IMR-90 (cell line): ENCODE measurements around the gene VGF. TPM values are rescaled to one million over a fixed set of nuclear protein-coding genes. Genes with fewer than 3 reads are reported as not detected.
A peak's percentile ranks its signal among the peaks of the same experiment; 100 is the strongest.

Experiments
- ATAC-seq: fragments of 200-7000 bp; cut with Tn5 transposase; 2 replicates; pipeline ENCODE4 v1.9.1; 2020; ENCODE audit warnings: low read depth, mild to moderate bottlenecking, moderate library complexity
- BruUV-seq: library from RNA; stranded (reverse); fragments of 400-500 nt; replicated peaks from 2 replicates; lab custom pipeline; 2021; lab: Mats Ljungman, UMichigan
- CTCF ChIA-PET: fragments of 300-600 bp; formaldehyde crosslinking; extraction: SDS; loops from one replicate; lab custom pipeline; 2021; ENCODE audit warnings: antibody characterized with exemption; lab: Yijun Ruan, JAX
- POLR2A ChIA-PET: fragments of 300-600 bp; sonication (Branson Sonifier 250); formaldehyde crosslinking; loops from one replicate; lab custom pipeline; 2022; ENCODE audit warnings: antibody characterized with exemption; ENCODE audit not compliant: unreplicated experiment; lab: Charles Lee
- DNase-seq: peaks from one replicate; pipeline ENCODE4 v3.0.0; 2013
- H2AFZ ChIP-seq: replicated peaks from 2 replicates; pipeline ENCODE3; 2013; ENCODE audit warnings: low read length, mild to moderate bottlenecking; ENCODE audit not compliant: poor library complexity
- H2AK5ac ChIP-seq: 2 replicates; pipeline ENCODE4 v1.6.1; 2013; ENCODE audit warnings: low read depth, low read length, inconsistent platforms
- H2AK9ac ChIP-seq: replicated peaks from 2 replicates; pipeline ENCODE3; 2013; ENCODE audit warnings: mild to moderate bottlenecking, low read depth, low read length, moderate library complexity; ENCODE audit not compliant: poor library complexity
- H2BK120ac ChIP-seq: 2 replicates; pipeline ENCODE4 v1.6.1; 2013; ENCODE audit warnings: low read depth, low read length, inconsistent platforms
- H2BK15ac ChIP-seq: 3 replicates; pipeline ENCODE4 v1.6.1; 2013; ENCODE audit warnings: low read depth, low read length, inconsistent platforms
- H2BK20ac ChIP-seq: 2 replicates; pipeline ENCODE4 v1.6.1; 2013; ENCODE audit warnings: low read depth, mild to moderate bottlenecking, inconsistent platforms, low read length, moderate library complexity
- H2BK5ac ChIP-seq: 2 replicates; pipeline ENCODE4 v1.6.1; 2013; ENCODE audit warnings: mild to moderate bottlenecking, low read depth, low read length, inconsistent platforms; ENCODE audit not compliant: poor library complexity, severe bottlenecking
- H3K14ac ChIP-seq: replicated peaks from 2 replicates; pipeline ENCODE4 v1.6.1; 2013; ENCODE audit warnings: low read depth, low read length, inconsistent platforms
- H3K18ac ChIP-seq: 2 replicates; pipeline ENCODE4 v1.6.1; 2013; ENCODE audit warnings: low read depth, low read length, control low read depth
- H3K23ac ChIP-seq: 2 replicates; pipeline ENCODE4 v1.6.1; 2013; ENCODE audit warnings: low read depth, low read length, inconsistent platforms
- H3K27ac ChIP-seq: 2 replicates; pipeline ENCODE4 v1.5.1; 2013; ENCODE audit warnings: mild to moderate bottlenecking, control low read depth, low read length; ENCODE audit not compliant: insufficient read depth
- H3K27me3 ChIP-seq: 2 replicates; pipeline ENCODE4 v1.6.1; 2013; ENCODE audit warnings: low read length; ENCODE audit not compliant: control insufficient read depth, insufficient read depth
- H3K36me3 ChIP-seq: 2 replicates; pipeline ENCODE4 v1.6.1; 2013; ENCODE audit warnings: low read length, mixed read lengths; ENCODE audit not compliant: control insufficient read depth, insufficient read depth
- H3K4ac ChIP-seq: 2 replicates; pipeline ENCODE4 v1.6.1; 2013; ENCODE audit warnings: low read depth, low read length, inconsistent platforms
- H3K4me1 ChIP-seq: 2 replicates; pipeline ENCODE4 v1.6.1; 2013; ENCODE audit warnings: low read length, mixed read lengths; ENCODE audit not compliant: control insufficient read depth, insufficient read depth
- H3K4me2 ChIP-seq: 2 replicates; pipeline ENCODE4 v1.6.1; 2013; ENCODE audit warnings: low read depth, mild to moderate bottlenecking, control low read depth, low read length, moderate library complexity
- H3K4me3 ChIP-seq: 2 replicates; pipeline ENCODE4 v1.5.1; 2013; ENCODE audit warnings: low read depth, mild to moderate bottlenecking, control low read depth, low read length, moderate library complexity; ENCODE audit not compliant: insufficient read depth
- H3K56ac ChIP-seq: 2 replicates; pipeline ENCODE4 v1.6.1; 2013; ENCODE audit warnings: low read length, inconsistent platforms; ENCODE audit not compliant: insufficient read depth; ENCODE audit errors: extremely low read depth
- H3K79me1 ChIP-seq, 2 experiments: 2 replicates each; pipeline ENCODE4 v1.6.1; 2013; ENCODE audit warnings: low read length in 2 of 2, inconsistent platforms in 1 of 2, low read depth in 1 of 2
- H3K9ac ChIP-seq: 2 replicates; pipeline ENCODE4 v1.6.1; 2013; ENCODE audit warnings: low read depth, low read length, control low read depth
- H3K9me1 ChIP-seq: 2 replicates; pipeline ENCODE4 v1.6.1; 2013; ENCODE audit warnings: low read length, inconsistent platforms; ENCODE audit not compliant: insufficient read depth
- H3K9me3 ChIP-seq: 2 replicates; pipeline ENCODE4 v1.6.1; 2013; ENCODE audit warnings: low read length; ENCODE audit not compliant: control insufficient read depth, insufficient read depth
- H4K20me1 ChIP-seq: 2 replicates; pipeline ENCODE4 v1.6.1; 2013; ENCODE audit warnings: low read length, inconsistent platforms; ENCODE audit not compliant: insufficient read depth
- H4K5ac ChIP-seq: 2 replicates; pipeline ENCODE4 v1.6.1; 2013; ENCODE audit warnings: mild to moderate bottlenecking, low read depth, low read length, control low read depth
- H4K8ac ChIP-seq, 2 experiments: 2 replicates each; pipeline ENCODE4 v1.6.1; 2013; ENCODE audit warnings: low read depth in 2 of 2, low read length in 2 of 2, control low read depth in 1 of 2, inconsistent platforms in 1 of 2
- H4K91ac ChIP-seq: 2 replicates; pipeline ENCODE4 v1.6.1; 2013; ENCODE audit warnings: low read depth, low read length, inconsistent platforms; ENCODE audit not compliant: insufficient read depth
- BHLHE40 ChIP-seq: fragments of 150-350 bp; IDR thresholded peaks from 2 replicates; pipeline ENCODE4 v1.6.1; 2016; ENCODE audit warnings: mild to moderate bottlenecking, low read depth, low read length
- CEBPB ChIP-seq: IDR thresholded peaks from 2 replicates; pipeline ENCODE4 v1.6.1; 2012; ENCODE audit warnings: low read depth, low read length, improper control_type of control experiment
- ELK1 ChIP-seq: fragments of 150-350 bp; IDR thresholded peaks from 2 replicates; pipeline ENCODE4 v1.6.1; 2016; ENCODE audit warnings: low read depth, mild to moderate bottlenecking, low read length, moderate library complexity, borderline replicate concordance
- FOS ChIP-seq: fragments of 150-350 bp; IDR thresholded peaks from 2 replicates; pipeline ENCODE4 v1.6.1; 2016; ENCODE audit warnings: low read depth, low read length
- MAFK ChIP-seq: IDR thresholded peaks from 2 replicates; pipeline ENCODE4 v1.6.1; 2012; ENCODE audit warnings: low read depth, low read length, improper control_type of control experiment
- MAZ ChIP-seq: IDR thresholded peaks from 2 replicates; pipeline ENCODE4 v1.6.1; 2012; ENCODE audit warnings: low read depth, mild to moderate bottlenecking, low read length, improper control_type of control experiment, moderate library complexity, borderline replicate concordance
- MXI1 ChIP-seq: IDR thresholded peaks from 2 replicates; pipeline ENCODE4 v1.6.1; 2012; ENCODE audit warnings: low read depth, mild to moderate bottlenecking, low read length, moderate library complexity, borderline replicate concordance
- POLR2A ChIP-seq: IDR thresholded peaks from 2 replicates; pipeline ENCODE4 v1.6.1; 2012; ENCODE audit warnings: mild to moderate bottlenecking, low read depth, low read length
- RAD21 ChIP-seq: IDR thresholded peaks from 2 replicates; pipeline ENCODE4 v1.6.1; 2012; ENCODE audit warnings: low read length, improper control_type of control experiment
- RCOR1 ChIP-seq: IDR thresholded peaks from 2 replicates; pipeline ENCODE4 v1.6.1; 2012; ENCODE audit warnings: mild to moderate bottlenecking, low read length, improper control_type of control experiment; ENCODE audit not compliant: insufficient replicate concordance
- RFX5 ChIP-seq: IDR thresholded peaks from 2 replicates; pipeline ENCODE4 v1.8.0; 2012; ENCODE audit warnings: low read depth, mild to moderate bottlenecking, low read length, moderate library complexity
- SMC3 ChIP-seq: fragments of 150-350 bp; IDR thresholded peaks from 2 replicates; pipeline ENCODE4 v1.6.1; 2016; ENCODE audit warnings: low read depth, mild to moderate bottlenecking, antibody characterized with exemption, low read length, moderate library complexity
- WGBS, 2 experiments: methylation state at CpG; one replicate each; pipeline versions ENCODE4 v1.1.5 to v1.1.7; 2013; ENCODE audit warnings: missing lambda C conversion rate in 2 of 2; ENCODE audit not compliant: insufficient read length in 1 of 2; ENCODE audit errors: extremely low coverage in 2 of 2; 5-methylcytosine and 5-hydroxymethylcytosine counted together
- dilution Hi-C: fragments of 300-500 bp; cut with HindIII; formaldehyde crosslinking; loops from one replicate; pipeline ENCODE4 v1.14.3; 2018; ENCODE audit warnings: low sequenced_read_pairs; ENCODE audit not compliant: unreplicated experiment
- in situ Hi-C: fragments of 300-500 bp; cut with MboI; formaldehyde crosslinking; loops from 3 replicates; pipeline ENCODE4 v1.14.3; 2019; ENCODE audit warnings: low sequenced_read_pairs, inconsistent platforms, mixed read lengths
- intact Hi-C: fragments of 100-400 bp; cut with micrococcal nuclease; formaldehyde crosslinking; loops from 2 replicates; pipeline ENCODE4 v1.10.0; 2022
- polyA plus RNA-seq, 3 experiments: library from polyadenylated mRNA; depleted of rRNA; stranded (reverse); fragments of >200 nt; gene quantifications; 2 replicates each; pipeline ENCODE4 v1.2.3, GENCODE V29; 2012; ENCODE audit warnings: low replicate concordance in 1 of 3
- total RNA-seq: library from RNA; depleted of rRNA; stranded (reverse); fragments of >200 nt; gene quantifications from 2 replicates; pipeline ENCODE4 v1.2.3, GENCODE V29; 2012

VGF gene
- total and polyA plus RNA-seq, 2 of the 4 experiments (the other 2 are of a cell fraction), result 0.18 to 0.50 TPM

GRCh38 chr7:101173752-101174244 lies 8.4 kb upstream of the VGF start:
- ATAC-seq (peak; percentile 72), DNase-seq (no peak)
- Histone ChIP-seq H3K36me3 (no peaks in the 10 kb centered on the region), H2BK120ac (no peak overlapping the region), H3K9ac (no peak overlapping the region), H3K27ac (no peak overlapping the region), H3K18ac (no peak overlapping the region), H3K14ac (no peak overlapping the region), H4K20me1 (no peaks in the 10 kb centered on the region; the same call in 1 of the 2 replicates), H4K5ac (no peak overlapping the region), H3K4me3 (no peak overlapping the region), H3K23ac (no peak overlapping the region), H2AK9ac (no peak overlapping the region), H3K4me2 (peak overlapping the region; percentile 35; the same call in 1 of the 2 replicates), H2BK20ac (no peak overlapping the region), H4K8ac (no peak overlapping the region), H3K79me1 (peaks cover 0 to 3% of the 10 kb centered on the region in 2 experiments; a peak in 1 of 4 replicates), H2AK5ac (no peak overlapping the region), H3K27me3 (peaks cover 86% of the 10 kb centered on the region), H3K56ac (no peak overlapping the region), H3K9me3 (peaks cover 4% of the 10 kb centered on the region; the same call in 1 of the 2 replicates), H4K91ac (no peak overlapping the region), H2BK15ac (no peak overlapping the region), H2AFZ (peak overlapping the region; percentile 84), H3K4me1 (peaks cover 12% of the 10 kb centered on the region), H3K4ac (no peak overlapping the region), H3K9me1 (peaks cover 6% of the 10 kb centered on the region), H2BK5ac (no peak overlapping the region)
- no peak for TF ChIP-seq RCOR1
- no peak for TF ChIP-seq MAZ
- no peak for TF ChIP-seq SMC3
- no peak for TF ChIP-seq RFX5
- TF ChIP-seq ELK1, result no peak
- no peak for TF ChIP-seq MXI1
- no peak for TF ChIP-seq RAD21
- no peak for TF ChIP-seq POLR2A
- no peak for TF ChIP-seq CEBPB
- TF ChIP-seq BHLHE40, result no peak
- TF ChIP-seq MAFK, result no peak
- TF ChIP-seq FOS, result no peak
- in situ Hi-C loops, result no loop called here
- dilution Hi-C loops, result no loop called here
- ChIA-PET CTCF (no interaction called here), POLR2A (interaction anchor here (0.9 kb wide), 1 partner anchor 9 kb away, joined by 3 read pairs; the partner anchor contains the start of gene VGF)
- intact Hi-C loops, result no loop called here
- whole genome bisulfite sequencing, 2 experiments, result 5% methylated on average over 10 of the region's 16 CpGs; no CpG with 5 or more reads in 1 of the 2 experiments
- no TSS peak for BruUV-seq
